Endodermal cell (in vitro differentiated cells): ENCODE data around the gene RFC5. TPM values are rescaled to one million over a fixed set of nuclear protein-coding genes. Genes with fewer than 3 reads are reported as not detected.
A peak's percentile ranks its signal among the peaks of the same experiment; 100 is the strongest.

Experiments
- DNase-seq: peaks from one replicate; pipeline ENCODE4 v3.0.0-alpha.2; 2017
- H3K27ac ChIP-seq: 2 replicates; pipeline ENCODE4 v1.5.1; 2013; ENCODE audit warnings: mild to moderate bottlenecking, low read depth, low read length, moderate library complexity
- H3K27me3 ChIP-seq: 2 replicates; pipeline ENCODE4 v1.6.1; 2013; ENCODE audit warnings: mild to moderate bottlenecking, low read length, moderate library complexity; ENCODE audit not compliant: insufficient read depth, control insufficient read depth, poor library complexity, severe bottlenecking
- H3K36me3 ChIP-seq: 2 replicates; pipeline ENCODE4 v1.7.0; 2013; ENCODE audit warnings: mild to moderate bottlenecking, low read length, moderate library complexity; ENCODE audit not compliant: control insufficient read depth, insufficient read depth
- H3K4me1 ChIP-seq: one replicate; pipeline ENCODE4 v1.7.0; 2013; ENCODE audit warnings: low read length; ENCODE audit not compliant: control insufficient read depth, insufficient read depth
- H3K4me3 ChIP-seq: 2 replicates; pipeline ENCODE4 v1.5.1; 2013; ENCODE audit warnings: mild to moderate bottlenecking, low read length, moderate library complexity
- H3K9ac ChIP-seq: 2 replicates; pipeline ENCODE4 v1.6.1; 2013; ENCODE audit warnings: mild to moderate bottlenecking, low read length, moderate library complexity; ENCODE audit not compliant: poor library complexity, severe bottlenecking; ENCODE audit errors: extremely low read depth
- H3K9me3 ChIP-seq: 2 replicates; pipeline ENCODE4 v1.6.1; 2013; ENCODE audit warnings: mild to moderate bottlenecking, low read length, moderate library complexity; ENCODE audit not compliant: control insufficient read depth
- H3K27ac Mint-ChIP-seq: 2 replicates; pipeline ENCODE4 v1.8.0; 2020; ENCODE audit warnings: mixed read lengths
- H3K27me3 Mint-ChIP-seq: 2 replicates; pipeline ENCODE4 v1.8.0; 2021; ENCODE audit warnings: mild to moderate bottlenecking, mixed read lengths; ENCODE audit not compliant: insufficient read depth
- H3K36me3 Mint-ChIP-seq: 2 replicates; pipeline ENCODE4 v1.8.0; 2020; ENCODE audit warnings: low read depth, mixed read lengths
- H3K4me1 Mint-ChIP-seq: 2 replicates; pipeline ENCODE4 v1.8.0; 2020; ENCODE audit warnings: mixed read lengths
- H3K4me3 Mint-ChIP-seq: 2 replicates; pipeline ENCODE4 v1.8.0; 2020; ENCODE audit warnings: mild to moderate bottlenecking, moderate library complexity, mixed read lengths
- H3K9me3 Mint-ChIP-seq: 2 replicates; pipeline ENCODE4 v1.8.0; 2020; ENCODE audit warnings: mild to moderate bottlenecking, mixed read lengths
- WGBS, 2 experiments: methylation state at CpG; one replicate each; pipeline versions ENCODE4 v1.1.5 to v1.1.7; 2013; ENCODE audit warnings: missing lambda C conversion rate in 2 of 2, mixed read lengths in 1 of 2; ENCODE audit not compliant: insufficient coverage in 1 of 2, insufficient read length in 1 of 2; 5-methylcytosine and 5-hydroxymethylcytosine counted together
- long read RNA-seq, 4 experiments: library from polyadenylated mRNA in 2 of 4; library from RNA in 1 of 4; library from capped mRNA in 1 of 4; stranded (forward) in 3 of 4; unstranded in 1 of 4; transcript quantifications; one replicate each; pipeline ENCODE4 v2.0.0, GENCODE V29; 2020 to 2021; ENCODE audit warnings: inconsistent platforms in 1 of 4
- polyA plus RNA-seq, 2 experiments: library from polyadenylated mRNA; stranded (reverse); fragments of 50-300 nt; gene quantifications; one replicate each; pipeline ENCODE4 v1.2.3, GENCODE V29; 2013
- total RNA-seq, 2 donors: library from RNA; stranded (reverse); fragmentation: NEBNext Ultra II Directional in 1 of 2; extraction: Animal tissue kit (Norgen Biotek cat#: 25700) in 1 of 2; gene quantifications; 2 replicates in 1 of 2; 3 replicates in 1 of 2; pipeline ENCODE4 v1.2.1, GENCODE V29; 2021
- TF ChIP-seq, protein P1 (sequence below): fragments of 200-600 bp; sonication (generic); conservative IDR thresholded peaks from 2 replicates; pipeline ENCODE4 v1.5.0; 2021; ENCODE audit warnings: antibody characterized with exemption, mild to moderate bottlenecking

Gene RFC5, protein sequence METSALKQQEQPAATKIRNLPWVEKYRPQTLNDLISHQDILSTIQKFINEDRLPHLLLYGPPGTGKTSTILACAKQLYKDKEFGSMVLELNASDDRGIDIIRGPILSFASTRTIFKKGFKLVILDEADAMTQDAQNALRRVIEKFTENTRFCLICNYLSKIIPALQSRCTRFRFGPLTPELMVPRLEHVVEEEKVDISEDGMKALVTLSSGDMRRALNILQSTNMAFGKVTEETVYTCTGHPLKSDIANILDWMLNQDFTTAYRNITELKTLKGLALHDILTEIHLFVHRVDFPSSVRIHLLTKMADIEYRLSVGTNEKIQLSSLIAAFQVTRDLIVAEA
- 10 to 100 TPM; 32.2 to 46.2 TPM for total RNA-seq
- 56.0 TPM for polyA plus RNA-seq (2013, experiment 1 of 2)
- 48.0 TPM for polyA plus RNA-seq (2013, experiment 2 of 2)
- long read RNA-seq, experiment 1, transcript RFC5-204 (11 exons, 1,655 nt), result major isoform, 6 of 20 reads
- long read RNA-seq, experiment 1, partial matches to known transcripts, result 2 of 20 reads
- long read RNA-seq, experiment 1, other reads (novel, unspliced or antisense), result 11 of 20 reads
- long read RNA-seq, experiment 2, transcript RFC5-204 (11 exons, 1,655 nt), result major isoform, 36 of 76 reads
- long read RNA-seq, experiment 2, partial matches to known transcripts, result 7 of 76 reads
- long read RNA-seq, experiment 2, other reads (novel, unspliced or antisense), result 32 of 76 reads
- long read RNA-seq, experiment 3, transcript RFC5-204 (11 exons, 1,655 nt), result major isoform, 108 of 161 reads
- long read RNA-seq, experiment 3, partial matches to known transcripts, result 4 of 161 reads
- long read RNA-seq, experiment 3, other reads (novel, unspliced or antisense), result 45 of 161 reads
- long read RNA-seq, experiment 4, transcript RFC5-204 (11 exons, 1,655 nt), result major isoform, 34 of 55 reads
- long read RNA-seq, experiment 4, partial matches to known transcripts, result 8 of 55 reads
- long read RNA-seq, experiment 4, other reads (novel, unspliced or antisense), result 12 of 55 reads

DNA sequence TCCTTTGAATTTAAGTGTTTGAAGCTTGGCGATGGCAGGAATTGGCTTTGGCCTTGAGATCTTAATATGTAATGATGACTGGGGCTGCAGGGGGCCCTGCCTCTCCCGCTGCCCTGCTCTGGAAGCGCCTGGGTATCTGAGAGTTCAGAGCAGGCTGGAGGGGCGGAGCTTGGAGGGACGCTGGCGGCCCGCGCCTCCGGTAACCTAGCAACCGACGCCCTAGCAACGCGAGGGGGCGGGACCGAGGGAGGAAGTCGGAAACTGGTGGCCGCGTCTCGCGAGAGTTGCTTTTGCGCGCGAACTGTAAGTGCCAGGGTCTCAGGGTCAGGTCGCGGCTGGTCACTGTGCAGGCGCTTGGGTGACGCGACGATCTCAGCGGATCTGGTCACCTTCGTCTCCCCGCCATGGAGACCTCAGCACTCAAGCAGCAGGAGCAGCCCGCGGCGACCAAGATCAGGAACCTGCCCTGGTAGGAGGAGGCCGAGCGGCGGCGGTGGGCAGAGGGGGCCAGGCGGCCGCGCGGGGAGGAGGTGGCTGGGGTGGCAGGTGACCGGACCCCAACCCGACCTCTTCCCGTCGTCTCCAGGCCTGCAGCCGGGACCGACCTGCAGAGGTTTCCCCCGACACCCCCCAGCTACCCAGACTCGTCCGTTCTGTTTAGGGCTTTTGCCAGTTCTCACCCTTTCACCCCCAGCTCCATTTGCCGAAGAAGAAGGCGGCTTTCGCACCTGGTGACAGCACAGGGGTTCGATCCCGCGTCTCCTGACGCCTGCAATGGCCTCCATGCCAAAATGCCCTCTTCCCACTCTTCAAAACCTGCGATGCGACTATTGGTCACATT, at the start of gene RFC5:
Gene RFC5 (plus strand): TSS at position 280 of the 841 bp plus-strand sequence. CDS start 125 bp downstream, at position 405.
- Mint-ChIP-seq H3K27me3 (peaks cover 2% of the 10 kb centered on the region), H3K4me3 (peak within 1 kb of the TSS; percentile 82), H3K36me3 (peaks cover 22% of the 10 kb centered on the region), H3K4me1 (peaks cover 11% of the 10 kb centered on the region), H3K27ac (peak within 1 kb of the TSS; percentile 95), H3K9me3 (peaks cover 4% of the 10 kb centered on the region)
- H3K27me3 ChIP-seq, result no peaks in the 10 kb centered on the region
- H3K9ac ChIP-seq, result peak within 1 kb of the TSS; percentile 92
- no peak within 1 kb of the TSS for H3K27ac ChIP-seq
- TF ChIP-seq, protein P1, sequence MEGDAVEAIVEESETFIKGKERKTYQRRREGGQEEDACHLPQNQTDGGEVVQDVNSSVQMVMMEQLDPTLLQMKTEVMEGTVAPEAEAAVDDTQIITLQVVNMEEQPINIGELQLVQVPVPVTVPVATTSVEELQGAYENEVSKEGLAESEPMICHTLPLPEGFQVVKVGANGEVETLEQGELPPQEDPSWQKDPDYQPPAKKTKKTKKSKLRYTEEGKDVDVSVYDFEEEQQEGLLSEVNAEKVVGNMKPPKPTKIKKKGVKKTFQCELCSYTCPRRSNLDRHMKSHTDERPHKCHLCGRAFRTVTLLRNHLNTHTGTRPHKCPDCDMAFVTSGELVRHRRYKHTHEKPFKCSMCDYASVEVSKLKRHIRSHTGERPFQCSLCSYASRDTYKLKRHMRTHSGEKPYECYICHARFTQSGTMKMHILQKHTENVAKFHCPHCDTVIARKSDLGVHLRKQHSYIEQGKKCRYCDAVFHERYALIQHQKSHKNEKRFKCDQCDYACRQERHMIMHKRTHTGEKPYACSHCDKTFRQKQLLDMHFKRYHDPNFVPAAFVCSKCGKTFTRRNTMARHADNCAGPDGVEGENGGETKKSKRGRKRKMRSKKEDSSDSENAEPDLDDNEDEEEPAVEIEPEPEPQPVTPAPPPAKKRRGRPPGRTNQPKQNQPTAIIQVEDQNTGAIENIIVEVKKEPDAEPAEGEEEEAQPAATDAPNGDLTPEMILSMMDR, result no peak
- peak within 1 kb of the TSS; percentile 93 for H3K4me3 ChIP-seq
- peaks cover 29% of the 10 kb centered on the region for H3K36me3 ChIP-seq
- peak; percentile 100 for DNase-seq
- H3K4me1 ChIP-seq, result no peaks in the 10 kb centered on the region
- H3K9me3 ChIP-seq, result no peaks in the 10 kb centered on the region
- WGBS, 2 experiments, result 0% methylated on average over 43 to 61 of the region's 61 CpGs

DNA sequence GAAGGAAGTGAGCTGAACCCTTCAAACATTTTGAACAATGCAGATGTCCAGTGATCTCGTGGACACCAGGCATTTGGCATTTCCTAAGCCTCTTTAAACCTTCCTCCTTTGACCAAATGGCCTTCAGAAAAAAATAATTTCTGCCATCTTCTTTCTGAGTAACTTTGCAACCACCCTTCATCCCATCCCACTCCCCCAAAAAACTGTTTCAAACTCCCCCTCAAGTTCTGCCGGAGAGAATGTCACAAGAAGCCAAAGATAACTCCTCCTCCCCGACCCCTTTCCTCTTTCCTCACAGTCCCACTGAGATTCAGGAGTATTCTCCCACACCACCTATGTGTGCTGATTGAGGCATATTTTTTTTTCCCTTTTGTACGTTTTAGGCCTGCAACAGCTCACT, 49.5 kb upstream of the RFC5 start:
- H3K36me3 ChIP-seq, result no peaks in the 10 kb centered on the region
- H3K9me3 ChIP-seq, result peaks cover 16% of the 10 kb centered on the region
- H3K27ac ChIP-seq, result no peak overlapping the region
- no peak overlapping the region for H3K4me3 ChIP-seq
- Mint-ChIP-seq H3K9me3 (peaks cover 16% of the 10 kb centered on the region), H3K27me3 (peaks cover 57% of the 10 kb centered on the region), H3K36me3 (peaks cover 3% of the 10 kb centered on the region), H3K4me3 (peak overlapping the region; percentile 75), H3K4me1 (peaks cover 3% of the 10 kb centered on the region), H3K27ac (no peak overlapping the region)
- no peaks in the 10 kb centered on the region for H3K4me1 ChIP-seq
- TF ChIP-seq, protein P1, result no peak
- DNase-seq, result peak; percentile 30
- WGBS, 2 experiments, result 68 to 100% methylated on average over 1 to 4 of the region's 4 CpGs
- peaks cover 36% of the 10 kb centered on the region for H3K27me3 ChIP-seq
- no peak overlapping the region for H3K9ac ChIP-seq
